NCI-H460 (cell line): ENCODE data around the gene MCM3AP. TPM values are rescaled to one million over a fixed set of nuclear protein-coding genes. Genes with fewer than 3 reads are reported as not detected.
A peak's percentile ranks its signal among the peaks of the same experiment; 100 is the strongest.
"Not testable (repeated sequence)": the region's sequence is repeated elsewhere in the genome, so short reads cannot be mapped to it uniquely, and the experiment has no call there.

Experiments
- DNase-seq: peaks from one replicate; pipeline ENCODE4 v3.0.0-alpha.2; 2016; ENCODE audit warnings: low read depth; ENCODE audit errors: extremely low read depth
- total RNA-seq: library from RNA; depleted of rRNA; stranded (reverse); fragments of >200 nt; shearing (Covaris generic); gene quantifications from 2 replicates; pipeline ENCODE4 v1.2.3, GENCODE V29; 2014

Gene MCM3AP
- total RNA-seq, 1 experiment from 2014 or later, result 38.8 TPM

- DNase-seq, result no peak
Observed at GRCh38 chr21:46312949-46313348, 27.5 kb upstream of the MCM3AP start.

DNA sequence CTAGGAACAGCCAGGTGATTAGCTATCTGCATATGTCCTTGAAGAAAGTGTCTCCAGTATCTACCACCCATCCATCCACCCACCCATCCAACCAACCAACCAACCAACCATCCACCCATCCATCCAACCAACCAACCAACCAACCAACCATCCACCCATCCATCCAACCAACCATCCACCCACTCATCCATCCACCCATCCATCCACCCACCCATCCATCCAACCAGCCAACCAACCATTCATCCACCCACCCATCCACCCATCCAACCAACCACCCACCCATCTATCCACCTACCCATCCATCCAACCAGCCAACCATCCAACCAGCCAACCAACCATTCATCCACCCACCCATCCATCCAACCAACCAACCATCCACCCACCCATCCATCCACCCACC is 26.2 kb upstream of the MCM3AP start:
- DNase-seq, result no peak

- DNase-seq, result not testable (repeated sequence)
Observed at GRCh38 chr21:46310260-46310659, 24.8 kb upstream of the MCM3AP start.

DNA sequence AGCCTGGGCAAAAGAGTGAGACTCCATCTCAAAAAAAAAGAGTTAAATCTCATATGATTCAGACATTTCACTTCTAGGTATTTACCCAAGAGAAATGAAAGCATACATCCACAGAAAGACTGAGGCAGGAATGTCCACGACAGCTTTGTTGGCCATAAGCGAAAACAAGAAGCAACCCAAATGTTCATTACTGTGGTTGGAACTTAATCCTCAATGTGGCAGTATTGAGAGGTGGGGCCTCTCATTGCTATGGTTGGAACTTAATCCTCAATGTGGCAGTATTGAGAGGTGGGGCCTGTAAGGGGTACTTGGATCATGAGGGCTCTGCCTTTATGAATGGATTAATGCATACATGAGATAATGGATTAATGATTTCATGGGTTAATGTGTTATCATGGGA is 23.0 kb upstream of the MCM3AP start:
- DNase-seq, result no peak

DNA sequence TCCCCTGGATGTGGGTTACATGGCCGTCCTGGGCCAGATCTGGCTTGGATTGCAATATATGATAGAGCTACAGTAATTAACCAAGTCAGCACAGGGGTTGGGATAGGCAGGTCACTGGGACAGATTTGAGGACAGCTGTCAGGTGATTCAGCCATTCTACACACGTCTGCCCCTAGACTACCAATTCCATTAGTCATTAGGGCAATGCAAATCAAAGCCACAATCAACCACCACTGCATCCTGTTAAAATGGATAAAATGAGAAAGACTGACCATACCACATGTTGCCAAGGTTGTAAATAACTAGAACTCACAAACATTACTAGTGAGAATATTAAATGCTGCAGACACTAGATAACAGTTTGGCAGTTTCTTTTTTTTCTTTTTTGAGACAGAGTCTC is 22.2 kb upstream of the MCM3AP start:
- no peak for DNase-seq

DNA sequence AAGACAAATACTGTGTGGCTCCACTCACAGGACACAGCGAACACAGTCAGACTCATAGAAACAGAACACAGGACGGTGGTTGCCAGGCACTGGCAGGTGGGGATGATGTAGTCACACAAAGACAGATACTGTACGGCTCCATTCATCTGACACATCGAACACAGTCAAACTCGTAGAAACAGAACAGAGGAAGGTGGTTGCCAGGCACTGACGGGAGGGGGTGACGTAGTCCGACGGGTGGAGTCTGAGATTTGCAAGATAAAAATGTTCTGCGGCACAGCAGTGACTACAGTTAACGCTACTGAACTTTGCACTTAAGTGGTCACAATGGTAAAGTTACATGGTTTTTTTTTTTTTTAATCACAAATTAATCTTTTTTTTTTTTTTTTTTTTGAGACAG is 19.5 kb upstream of the MCM3AP start:
- DNase-seq, result no peak

DNA sequence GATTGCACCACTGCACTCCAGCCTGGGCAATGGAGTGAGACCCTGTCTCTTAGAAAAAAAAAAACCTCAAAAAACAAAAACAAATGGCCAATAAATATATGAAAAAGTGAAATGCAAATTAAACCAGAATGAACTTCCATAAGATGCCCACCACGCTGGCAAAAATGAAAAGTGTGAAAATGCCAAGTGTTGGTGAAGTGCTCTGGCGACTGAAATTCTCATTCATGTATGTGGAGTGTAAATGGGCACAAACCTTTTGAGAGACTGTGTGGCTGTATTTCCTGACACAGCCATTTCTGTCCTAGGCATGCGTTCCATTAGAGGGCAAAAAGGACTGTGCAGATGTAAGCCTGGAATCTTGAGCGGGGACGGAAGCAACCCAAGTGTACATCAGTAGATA is 19.0 kb upstream of the MCM3AP start:
- no peak for DNase-seq

GRCh38 chr21:46301759-46302158 is 16.3 kb upstream of the MCM3AP start:
- DNase-seq, result no peak

GRCh38 chr21:46299167-46299566 is 13.8 kb upstream of the MCM3AP start:
- no peak for DNase-seq

DNA sequence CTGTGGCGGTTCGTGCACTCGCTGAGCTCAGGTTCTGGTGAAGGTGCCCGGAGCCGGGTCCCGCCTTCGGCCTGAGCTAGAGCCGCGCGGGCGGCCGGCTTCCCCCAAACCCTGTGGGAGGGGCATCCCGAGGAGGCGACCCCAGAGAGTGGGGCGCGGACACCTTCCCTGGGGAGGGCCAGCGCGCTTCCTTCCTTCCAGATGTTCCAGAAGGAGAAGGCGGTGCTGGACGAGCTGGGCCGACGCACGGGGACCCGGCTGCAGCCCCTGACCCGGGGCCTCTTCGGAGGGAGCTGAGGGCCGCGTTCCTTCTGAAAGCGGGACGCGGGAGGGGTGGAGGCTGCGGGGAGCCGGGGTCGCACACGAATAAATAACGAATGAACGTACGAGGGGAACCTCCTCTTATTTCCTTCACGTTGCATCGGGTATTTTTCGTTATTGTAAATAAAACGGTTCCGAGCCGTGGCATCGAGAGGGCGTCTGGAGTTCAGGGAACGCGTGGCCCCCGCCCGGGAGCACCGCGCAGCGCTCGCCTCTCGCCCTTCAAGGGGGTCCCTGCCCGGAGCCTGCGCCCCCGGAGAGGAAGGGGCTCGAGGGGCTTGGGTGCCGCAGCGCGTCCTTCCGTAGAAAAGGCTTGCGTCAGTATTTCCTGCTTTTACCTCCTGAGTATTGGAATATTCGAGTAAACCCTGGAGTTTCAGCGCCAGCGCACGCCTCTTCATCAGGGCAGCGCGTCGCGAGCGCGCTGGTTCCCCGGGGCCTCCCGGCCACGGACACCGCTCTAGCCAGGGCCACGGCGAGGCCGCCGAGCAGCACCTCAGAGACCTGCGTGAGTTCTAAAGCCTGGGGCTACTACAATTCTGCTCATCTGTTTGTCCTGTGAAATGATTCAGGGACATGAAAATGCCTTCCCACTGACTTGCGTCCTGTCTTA is 12.2 kb upstream of the MCM3AP start:
- DNase-seq, result no peak

GRCh38 chr21:46295996-46296752 is 10.8 kb upstream of the MCM3AP start:
- no peak for DNase-seq

- DNase-seq, result no peak
Observed at GRCh38 chr21:46295177-46295770, 9.9 kb upstream of the MCM3AP start.

GRCh38 chr21:46294647-46295176 is 9.3 kb upstream of the MCM3AP start:
- DNase-seq, result no peak

DNA sequence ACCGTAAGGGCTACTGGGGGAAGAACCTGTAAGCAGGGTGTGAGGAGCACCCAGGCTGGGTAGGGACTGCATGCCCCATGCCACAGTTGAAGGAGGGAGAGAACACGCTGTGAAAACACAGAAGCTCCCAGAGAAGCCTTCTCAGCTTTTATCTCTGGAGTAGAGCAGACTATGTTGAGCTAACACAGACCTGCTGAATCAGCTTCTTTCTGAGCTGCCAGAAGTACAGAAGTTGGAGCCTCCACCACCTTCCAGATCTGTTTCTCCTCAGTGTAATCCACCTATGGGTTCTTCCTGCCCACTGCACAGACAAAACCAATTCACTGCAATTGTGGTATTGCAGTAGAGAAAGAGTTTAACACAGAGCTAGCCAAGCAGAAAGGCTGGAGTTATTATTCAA is 6.2 kb upstream of the MCM3AP start:
- DNase-seq, result no peak

GRCh38 chr21:46289655-46290179 is 4.3 kb upstream of the MCM3AP start:
- DNase-seq, result no peak

- DNase-seq, result no peak
Observed at GRCh38 chr21:46287541-46287940, 2.1 kb upstream of the MCM3AP start.

GRCh38 chr21:46286648-46287002 is 1.2 kb upstream of the MCM3AP start:
- DNase-seq, result no peak

DNA sequence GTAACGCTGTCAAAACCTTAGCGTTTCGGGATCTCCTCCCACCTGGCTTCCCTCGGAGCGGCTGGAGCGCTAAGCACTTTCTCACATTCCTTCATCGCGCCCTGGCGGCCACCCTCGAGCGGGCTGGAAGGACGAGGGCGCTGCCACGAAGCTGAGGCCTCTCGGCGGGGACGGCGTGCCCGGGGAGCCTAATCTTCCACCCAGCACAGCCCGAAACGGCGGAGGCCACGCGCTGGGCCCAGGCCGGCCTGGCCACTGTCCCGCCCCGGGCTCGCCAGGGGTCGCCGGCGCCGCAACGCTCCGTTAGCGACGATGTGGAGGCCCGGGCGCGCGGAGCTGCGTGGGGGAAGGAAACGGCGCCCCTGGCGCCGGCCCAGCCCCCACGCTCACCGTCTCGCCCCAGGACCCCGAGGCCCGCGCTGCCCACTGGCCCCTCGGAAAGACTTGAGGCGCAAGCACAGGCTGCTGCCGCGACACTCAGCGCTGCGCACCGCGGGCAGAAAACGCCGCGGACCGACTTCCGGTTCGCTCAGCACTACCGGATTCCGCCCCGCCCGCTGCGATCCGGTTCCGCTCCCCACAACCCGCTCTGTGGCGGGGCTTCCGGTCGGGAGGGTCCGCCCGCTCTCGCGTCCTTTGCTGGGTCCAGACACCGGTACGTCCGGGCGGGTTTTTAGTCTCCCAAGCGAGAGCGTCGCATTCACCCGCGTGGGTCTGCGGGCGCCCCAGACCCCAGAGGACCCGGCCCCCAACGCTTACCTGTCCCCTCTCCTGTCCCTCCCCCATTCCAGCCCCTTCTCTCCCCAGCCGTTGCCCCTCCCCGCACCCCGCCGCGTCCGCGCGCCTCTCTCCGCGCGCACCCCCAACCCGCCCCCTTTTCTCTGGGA is 593 bp upstream of the MCM3AP start, which contains the start of gene YBEY:
TSS of gene YBEY (plus strand) at position 582 of the 887 bp plus-strand sequence. CDS start 572 bp downstream, outside the sequence.
- peak; percentile 75 for DNase-seq

GRCh38 chr21:46284733-46285132 is 678 bp downstream of the MCM3AP start:
- DNase-seq, result no peak
